ENCODE results near the gene PLEKHA5.
"Not testable (repeated sequence)": the region's sequence is repeated elsewhere in the genome, so short reads cannot be mapped to it uniquely, and the experiment has no call there.

Gene PLEKHA5

GRCh38 chr12:19282133-19282699 lies 152.7 kb downstream of the PLEKHA5 start:
- no peak for DNase-seq (ENCODE audit: low spot score)

DNA sequence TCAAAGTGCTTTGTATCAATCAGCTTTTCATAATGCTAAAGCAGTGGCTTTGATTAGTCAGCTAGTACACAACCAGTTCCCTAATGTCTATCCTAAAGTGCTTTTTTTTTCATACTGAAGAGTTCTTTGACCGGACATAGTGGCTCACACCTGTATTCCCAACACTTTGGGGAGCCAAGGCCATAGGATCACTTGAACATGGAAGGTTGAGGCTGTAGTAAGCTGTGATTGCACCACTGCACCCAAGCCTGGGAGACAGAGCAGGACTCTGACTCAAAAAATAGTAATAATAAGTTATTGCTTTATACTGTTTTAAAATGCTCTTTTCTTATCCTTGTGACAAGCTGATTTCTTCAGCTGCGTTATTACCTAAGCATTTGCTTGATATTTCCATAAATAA lies 155.1 kb downstream of the PLEKHA5 start:
- no peak for DNase-seq (ENCODE audit: low spot score)

DNA sequence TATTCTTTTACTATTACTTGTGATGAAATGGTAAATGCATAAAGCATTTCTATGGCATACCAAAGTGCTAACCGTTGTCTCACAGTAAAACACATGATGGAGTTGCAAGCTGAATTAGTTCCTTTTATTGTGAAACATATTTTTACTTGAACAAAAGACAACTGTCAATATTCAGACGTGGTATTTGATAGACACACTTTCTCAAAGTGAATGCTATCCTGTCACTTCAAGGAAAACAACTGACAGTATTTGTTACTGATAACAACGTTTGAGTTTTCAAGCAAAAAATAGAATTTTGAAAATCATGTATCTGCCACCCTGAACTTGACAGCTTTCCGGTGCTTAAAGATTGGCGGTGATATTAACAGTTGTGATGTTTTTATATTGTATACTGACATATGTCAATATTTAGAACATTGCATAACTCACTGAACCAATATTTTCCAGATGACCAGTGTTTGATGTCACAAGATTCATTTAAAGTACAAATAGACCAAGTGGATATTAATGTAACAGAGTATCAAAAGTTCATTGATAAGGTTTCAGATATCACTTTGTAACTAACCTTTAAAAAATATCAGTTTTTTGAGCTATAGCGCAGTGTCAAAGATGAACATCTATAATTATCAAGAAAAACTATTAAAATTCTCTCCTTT lies 156.4 kb downstream of the PLEKHA5 start:
- DNase-seq (ENCODE audit: low spot score) = no peak

DNA sequence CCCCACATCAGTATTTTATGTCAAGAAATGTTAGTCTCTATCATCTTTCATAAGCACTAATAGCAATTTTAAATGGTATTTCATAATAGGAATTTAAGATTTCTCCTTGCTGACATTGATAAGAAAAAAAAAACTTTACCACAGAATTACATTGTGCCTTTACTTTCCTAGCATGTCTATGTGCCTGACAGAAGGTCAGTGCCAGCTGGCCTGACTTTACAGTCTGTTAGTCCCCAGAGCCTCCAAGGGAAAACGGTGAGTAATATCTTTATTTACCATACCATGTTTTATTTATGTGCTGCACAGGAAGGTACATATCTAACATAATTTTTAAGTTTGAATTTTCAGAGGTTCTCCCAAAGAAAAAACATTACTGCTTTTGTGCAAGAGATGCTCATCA lies 157.8 kb downstream of the PLEKHA5 start:
- no peak for DNase-seq (ENCODE audit: low spot score)

DNA sequence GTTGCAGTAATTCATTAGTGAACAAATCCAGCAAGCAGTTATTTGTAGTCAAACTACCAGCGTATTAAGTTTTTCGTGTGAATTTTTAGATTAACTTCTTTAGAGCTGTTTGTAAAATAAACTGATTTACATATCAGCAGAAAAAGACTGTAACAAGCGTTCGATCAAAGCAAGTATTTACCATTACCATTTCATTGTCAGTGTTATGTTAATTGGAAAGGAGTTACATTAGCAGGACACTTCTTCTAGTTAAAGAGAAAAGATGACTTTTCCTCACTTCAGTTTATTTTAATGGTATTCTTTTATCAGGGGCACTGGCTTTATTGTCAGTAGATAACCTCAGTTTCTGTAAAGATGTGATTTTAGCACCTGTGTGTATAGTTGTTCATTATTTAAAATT lies 158.6 kb downstream of the PLEKHA5 start:
- no peak for DNase-seq (ENCODE audit: low spot score)

GRCh38 chr12:19288603-19289244 lies 159.2 kb downstream of the PLEKHA5 start:
- DNase-seq (ENCODE audit: low spot score) = peak; percentile 36

- no peak for DNase-seq (ENCODE audit: low spot score)
These were observed 169.5 kb downstream of the PLEKHA5 start for GRCh38 chr12:19298836-19299605.

GRCh38 chr12:19299765-19300164 lies 170.2 kb downstream of the PLEKHA5 start:
- no peak for DNase-seq (ENCODE audit: low spot score)

DNA sequence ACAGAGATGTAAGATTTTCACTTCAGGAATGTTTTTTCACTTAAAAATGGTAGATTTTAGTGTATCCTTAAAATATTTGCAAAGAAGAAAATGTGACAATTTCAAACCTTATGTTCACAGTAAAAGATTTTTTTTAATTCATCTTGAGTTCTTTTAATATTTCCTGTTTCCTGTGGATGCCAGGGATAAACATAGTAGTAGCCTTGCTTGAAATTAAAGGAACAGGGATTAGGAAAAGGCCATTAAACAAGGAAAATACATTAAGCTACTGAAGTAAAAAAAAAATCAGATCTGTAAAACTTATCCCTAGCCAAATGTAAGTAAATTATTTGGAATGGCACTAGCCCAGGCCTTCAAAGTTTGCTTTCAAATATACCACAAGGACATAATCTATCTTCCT lies 171.7 kb downstream of the PLEKHA5 start:
- no peak for DNase-seq (ENCODE audit: low spot score)

DNA sequence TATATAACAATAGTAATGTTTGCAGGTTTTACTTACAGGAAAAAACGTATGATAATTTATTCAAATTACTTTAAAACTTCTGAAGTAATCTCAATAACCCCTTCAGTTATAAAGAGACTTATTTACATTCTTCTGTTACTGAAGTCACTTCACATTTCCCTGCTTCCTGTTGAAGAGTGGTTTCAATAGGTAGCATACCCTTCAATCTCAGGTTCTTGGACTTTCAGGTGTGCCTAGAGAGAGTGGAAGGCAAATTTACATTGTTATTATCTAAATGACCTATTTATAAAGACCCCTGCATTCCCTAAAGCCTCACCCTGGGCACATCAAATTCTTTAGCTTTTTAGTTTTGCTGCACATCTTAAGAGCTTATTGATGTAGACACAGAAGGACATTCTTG lies 172.2 kb downstream of the PLEKHA5 start:
- no peak for DNase-seq (ENCODE audit: low spot score)

- DNase-seq (ENCODE audit: low spot score) = no peak
These were observed 172.6 kb downstream of the PLEKHA5 start for GRCh38 chr12:19302100-19302640.

DNA sequence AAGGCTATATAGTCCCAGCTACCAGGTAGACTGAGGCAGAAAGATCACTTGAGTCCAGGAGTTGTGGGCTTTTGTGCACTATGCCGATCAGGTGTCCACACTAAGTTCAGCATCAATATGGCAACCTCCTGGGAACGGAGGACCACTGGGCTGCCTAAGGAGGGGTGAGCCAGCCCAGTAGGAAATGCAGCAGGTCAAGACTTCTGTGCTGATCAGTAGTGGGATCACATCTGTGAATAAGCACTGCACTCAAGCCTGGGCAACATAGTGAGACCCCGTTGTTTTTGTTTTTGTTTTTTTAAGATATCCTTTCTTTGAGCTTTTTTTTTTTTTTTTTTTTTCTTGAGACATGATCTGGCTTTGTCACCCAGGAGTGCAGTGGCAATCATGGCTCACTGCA lies 174.0 kb downstream of the PLEKHA5 start:
- DNase-seq (ENCODE audit: low spot score) = no peak

- DNase-seq (ENCODE audit: low spot score) = no peak
These were observed 174.7 kb downstream of the PLEKHA5 start for GRCh38 chr12:19304149-19304750.

DNA sequence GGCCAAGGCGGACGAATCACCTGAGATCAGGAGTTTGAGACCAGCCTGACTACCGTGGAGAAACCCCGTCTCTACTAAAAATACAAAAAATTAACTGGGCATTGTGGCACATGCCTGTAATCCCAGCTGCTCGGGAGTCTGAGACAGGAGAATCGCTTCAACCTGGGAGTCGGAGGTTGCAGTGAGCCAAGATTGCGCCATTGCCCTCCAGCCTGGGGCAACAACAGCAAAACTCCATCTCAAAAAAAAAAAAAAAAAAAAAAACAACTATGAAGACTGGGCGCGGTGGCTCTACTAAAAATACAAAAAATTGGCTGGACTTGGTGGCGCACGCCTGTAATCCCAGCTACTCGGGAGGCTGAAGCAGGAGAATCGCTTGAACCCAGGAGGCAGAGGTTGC lies 176.1 kb downstream of the PLEKHA5 start:
- not testable (repeated sequence) for DNase-seq (ENCODE audit: low spot score)

DNA sequence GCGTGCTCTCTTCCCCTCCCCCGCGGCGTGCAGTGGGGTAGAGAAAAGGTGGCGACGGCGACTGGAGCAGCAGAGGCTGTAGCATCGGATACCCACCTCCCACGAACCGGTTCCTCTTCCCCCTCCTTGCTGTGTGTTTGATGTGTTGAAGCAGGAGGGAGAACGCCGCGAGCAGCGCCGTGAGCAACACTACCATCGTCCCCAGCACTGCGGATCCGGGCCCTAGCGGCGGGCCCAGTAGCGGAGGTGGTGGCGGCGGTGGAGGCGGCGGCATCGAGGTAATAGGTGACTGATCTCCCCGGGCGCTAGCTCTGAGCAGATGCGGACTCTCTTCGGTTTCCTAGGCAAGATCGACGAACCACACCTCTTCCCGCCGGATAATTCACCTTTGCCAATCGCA lies 176.8 kb downstream of the PLEKHA5 start:
- no peak for DNase-seq (ENCODE audit: low spot score)

GRCh38 chr12:19307451-19307850 lies 177.9 kb downstream of the PLEKHA5 start:
- no peak for DNase-seq (ENCODE audit: low spot score)

- DNase-seq (ENCODE audit: low spot score) = no peak
These were observed 181.6 kb downstream of the PLEKHA5 start for GRCh38 chr12:19311165-19311564.

- DNase-seq (ENCODE audit: low spot score) = no peak
These were observed 183.1 kb downstream of the PLEKHA5 start for GRCh38 chr12:19312637-19313036.

DNA sequence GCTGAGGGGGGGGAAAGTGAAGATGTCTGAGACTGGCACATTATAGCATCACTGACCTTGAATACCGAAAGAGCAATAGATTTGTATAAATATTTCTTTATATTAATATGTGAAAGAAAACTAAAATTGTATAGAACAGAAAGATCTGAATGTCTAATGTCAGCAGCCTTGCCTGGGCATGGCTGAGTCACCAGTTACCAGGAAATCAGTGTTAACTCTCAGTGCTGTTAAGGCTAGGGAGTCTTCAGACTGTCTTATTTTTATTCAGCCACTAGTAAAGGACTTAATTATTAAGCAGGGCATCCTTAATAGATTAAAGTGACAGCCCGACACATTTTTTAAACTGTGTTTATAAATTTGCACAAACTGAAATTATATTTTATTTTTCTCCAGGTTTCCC lies 186.9 kb downstream of the PLEKHA5 start:
- DNase-seq (ENCODE audit: low spot score) = peak; percentile 33

DNA sequence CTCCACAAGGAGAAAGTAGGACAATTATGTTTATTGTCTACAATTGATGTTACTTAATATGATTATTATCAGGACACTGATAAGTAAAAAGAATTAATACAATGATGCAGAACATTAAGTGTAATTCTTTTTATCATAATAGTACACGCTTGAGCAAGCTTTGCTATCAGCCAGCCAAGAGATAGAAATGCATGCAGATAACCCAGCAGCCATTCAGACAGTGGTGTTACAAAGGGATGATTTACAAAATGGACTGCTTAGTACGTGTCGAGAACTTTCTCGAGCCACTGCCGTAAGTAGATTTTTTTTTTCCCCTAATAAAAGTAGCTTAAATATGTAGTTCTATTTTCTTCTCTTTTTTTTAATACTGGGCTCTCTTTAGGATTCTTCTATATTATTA lies 192.8 kb downstream of the PLEKHA5 start:
- DNase-seq (ENCODE audit: low spot score) = no peak

- DNase-seq (ENCODE audit: low spot score) = no peak
These were observed 194.3 kb downstream of the PLEKHA5 start for GRCh38 chr12:19323805-19324204.

DNA sequence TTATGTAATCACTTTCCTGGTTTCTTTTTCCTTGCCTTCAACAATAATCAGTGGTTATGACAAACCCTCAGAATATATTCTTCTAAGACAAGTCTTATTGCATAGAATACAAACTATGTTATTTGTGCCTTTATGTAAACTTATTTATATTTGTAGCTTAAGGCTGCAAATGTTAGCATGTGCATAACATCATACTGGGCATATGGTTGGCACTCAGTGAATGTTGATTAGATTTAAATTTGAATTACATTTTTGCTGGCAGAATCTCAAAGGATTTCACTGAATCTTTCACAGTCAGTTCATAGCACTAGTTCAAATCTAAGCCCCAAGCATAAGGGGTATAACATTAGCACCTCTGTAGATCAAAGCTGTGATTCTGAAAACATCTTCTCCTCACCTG lies 196.6 kb downstream of the PLEKHA5 start:
- DNase-seq (ENCODE audit: low spot score) = no peak

All from AG08396 (cell line).